Mesendoderm (in vitro differentiated cells): ENCODE measurements around the gene BGLAP. TPM values are rescaled to one million over a fixed set of nuclear protein-coding genes. Genes with fewer than 3 reads are reported as not detected.

Experiments used
- DNase-seq: peaks from one replicate; pipeline ENCODE4 v3.0.0; 2013
- H2AK5ac ChIP-seq: 2 replicates; pipeline ENCODE4 v1.6.1; 2013; ENCODE audit warnings: low read length, inconsistent platforms
- H2BK120ac ChIP-seq: 2 replicates; pipeline ENCODE4 v1.6.1; 2013; ENCODE audit warnings: low read depth, mild to moderate bottlenecking, low read length, moderate library complexity, mixed read lengths
- H2BK15ac ChIP-seq: replicated peaks from 2 replicates; pipeline ENCODE4 v1.6.1; 2013; ENCODE audit warnings: low read depth, mild to moderate bottlenecking, moderate library complexity
- H2BK5ac ChIP-seq: 2 replicates; pipeline ENCODE4 v1.6.1; 2013; ENCODE audit warnings: low read length, inconsistent platforms
- H3K18ac ChIP-seq: 2 replicates; pipeline ENCODE4 v1.6.1; 2013; ENCODE audit warnings: mild to moderate bottlenecking, low read length, mixed read lengths
- H3K23ac ChIP-seq: one replicate; pipeline ENCODE4 v1.6.1; 2013; ENCODE audit warnings: low read length
- H3K27ac ChIP-seq: 2 replicates; pipeline ENCODE4 v1.5.1; 2013; ENCODE audit warnings: low read depth, mild to moderate bottlenecking, inconsistent platforms, low read length, moderate library complexity
- H3K27me3 ChIP-seq: 2 replicates; pipeline ENCODE4 v1.6.1; 2013; ENCODE audit warnings: low read length, control low read depth, mild to moderate bottlenecking, inconsistent platforms; ENCODE audit not compliant: insufficient read depth, poor library complexity
- H3K36me3 ChIP-seq: 2 replicates; pipeline ENCODE4 v1.6.1; 2013; ENCODE audit warnings: low read length, inconsistent platforms; ENCODE audit not compliant: control insufficient read depth, insufficient read depth
- H3K4ac ChIP-seq: one replicate; pipeline ENCODE4 v1.6.1; 2013; ENCODE audit warnings: low read depth, mild to moderate bottlenecking, low read length, moderate library complexity
- H3K4me1 ChIP-seq: 2 replicates; pipeline ENCODE4 v1.6.1; 2013; ENCODE audit warnings: low read depth, low read length, inconsistent platforms; ENCODE audit not compliant: control insufficient read depth
- H3K4me2 ChIP-seq: 2 replicates; pipeline ENCODE4 v1.6.1; 2013; ENCODE audit warnings: low read length
- H3K4me3 ChIP-seq: 2 replicates; pipeline ENCODE4 v1.5.1; 2013; ENCODE audit warnings: mild to moderate bottlenecking, low read length
- H3K56ac ChIP-seq: one replicate; pipeline ENCODE4 v1.6.1; 2013; ENCODE audit warnings: low read length
- H3K79me1 ChIP-seq: 2 replicates; pipeline ENCODE4 v1.6.1; 2013; ENCODE audit warnings: low read length, inconsistent platforms
- H3K79me2 ChIP-seq: 2 replicates; pipeline ENCODE4 v1.6.1; 2013; ENCODE audit warnings: mild to moderate bottlenecking, low read length; ENCODE audit not compliant: control insufficient read depth, insufficient read depth
- H3K9ac ChIP-seq: 2 replicates; pipeline ENCODE4 v1.6.1; 2013; ENCODE audit warnings: low read length, inconsistent platforms
- H4K5ac ChIP-seq: one replicate; pipeline ENCODE4 v1.6.1; 2013; ENCODE audit warnings: low read length
- H4K8ac ChIP-seq: one replicate; pipeline ENCODE4 v1.6.1; 2013; ENCODE audit warnings: low read depth, mild to moderate bottlenecking, control low read depth, low read length, moderate library complexity
- WGBS: extraction: QIAGEN DNeasy Blood & Tissue Kit; methylation state at CpG from one replicate; pipeline ENCODE4 v1.1.7; 2013; ENCODE audit warnings: low lambda C conversion rate, missing lambda C conversion rate; ENCODE audit not compliant: insufficient coverage; ENCODE audit errors: extremely low coverage; 5-methylcytosine and 5-hydroxymethylcytosine counted together
- polyA plus RNA-seq, 2 experiments: library from polyadenylated mRNA; stranded (reverse); fragments of 200-250 nt; gene quantifications; one replicate each; pipeline ENCODE4 v1.2.3, GENCODE V29; 2013

BGLAP gene
- 0.13 TPM for polyA plus RNA-seq (2013, experiment 1 of 2)
- 0.15 TPM for polyA plus RNA-seq (2013, experiment 2 of 2)

- H3K4ac ChIP-seq: no peak within 1 kb of the TSS
- no peak within 1 kb of the TSS for H4K5ac ChIP-seq
- no peak within 1 kb of the TSS for H3K18ac ChIP-seq
- H3K79me2 ChIP-seq: no peaks in the 10 kb centered on the region
- no peaks in the 10 kb centered on the region for H3K79me1 ChIP-seq
- H2BK120ac ChIP-seq: no peak within 1 kb of the TSS
- no peak within 1 kb of the TSS for H3K9ac ChIP-seq
- peak within 1 kb of the TSS; percentile 42 for H3K56ac ChIP-seq
- no peak within 1 kb of the TSS for H3K23ac ChIP-seq
- no peak within 1 kb of the TSS for H4K8ac ChIP-seq
- no peaks in the 10 kb centered on the region for H3K4me1 ChIP-seq
- no peaks in the 10 kb centered on the region for H3K27me3 ChIP-seq
- H3K4me3 ChIP-seq: no peak within 1 kb of the TSS
- H3K27ac ChIP-seq: no peak within 1 kb of the TSS
- no peak within 1 kb of the TSS for H2BK15ac ChIP-seq
- no peak within 1 kb of the TSS for H3K4me2 ChIP-seq
- H3K36me3 ChIP-seq: peaks cover 3% of the 10 kb centered on the region
- DNase-seq: no peak
- H2BK5ac ChIP-seq: no peak within 1 kb of the TSS
- WGBS: no CpG with 5 or more reads among the region's 14 CpGs
- H2AK5ac ChIP-seq: no peak within 1 kb of the TSS
These were observed at the start of gene BGLAP for GRCh38 chr1:156241926-156242325. Gene BGLAP (plus strand): TSS chr1:156242184. CDS start chr1:156242232, 48 bp downstream.

- no peak overlapping the region for H3K27ac ChIP-seq
- no peak overlapping the region for H4K8ac ChIP-seq
- no peak overlapping the region for H3K9ac ChIP-seq
- H2BK120ac ChIP-seq: peak overlapping the region; percentile 4
- DNase-seq: no peak
- H3K79me2 ChIP-seq: peaks cover 33% of the 10 kb centered on the region
- peaks cover 30% of the 10 kb centered on the region for H3K79me1 ChIP-seq
- no CpG with 5 or more reads among the region's 7 CpGs for WGBS
- H3K23ac ChIP-seq: no peak overlapping the region
- H3K27me3 ChIP-seq: no peaks in the 10 kb centered on the region
- peaks cover 3% of the 10 kb centered on the region for H3K4me1 ChIP-seq
- H2AK5ac ChIP-seq: peak overlapping the region; percentile 24
- H4K5ac ChIP-seq: peak overlapping the region; percentile 35
- peak overlapping the region; percentile 99 for H3K4ac ChIP-seq
- H3K4me2 ChIP-seq: no peak overlapping the region
- no peak overlapping the region for H3K4me3 ChIP-seq
- peaks cover 6% of the 10 kb centered on the region for H3K36me3 ChIP-seq
- H3K56ac ChIP-seq: peak overlapping the region; percentile 73
- peak overlapping the region; percentile 88 for H3K18ac ChIP-seq
- no peak overlapping the region for H2BK5ac ChIP-seq
- no peak overlapping the region for H2BK15ac ChIP-seq
These were observed 48.8 kb upstream of the BGLAP start for GRCh38 chr1:156193208-156193487.

- Histone ChIP-seq H3K79me2 (peaks cover 34% of the 10 kb centered on the region), H3K4me2 (peak within 1 kb of the TSS; percentile 99), H3K36me3 (peaks cover 6% of the 10 kb centered on the region), H3K4me1 (peaks cover 3% of the 10 kb centered on the region), H3K18ac (peak within 1 kb of the TSS; percentile 88), H4K8ac (no peak within 1 kb of the TSS), H2BK5ac (peak within 1 kb of the TSS; percentile 31), H3K9ac (peak within 1 kb of the TSS; percentile 97), H3K4me3 (peak within 1 kb of the TSS; percentile 100), H4K5ac (peak within 1 kb of the TSS; percentile 35), H3K27ac (peak within 1 kb of the TSS; percentile 11), H3K79me1 (peaks cover 31% of the 10 kb centered on the region), H3K4ac (peak within 1 kb of the TSS; percentile 99), H3K56ac (peak within 1 kb of the TSS; percentile 97), H2BK15ac (no peak within 1 kb of the TSS), H3K27me3 (no peaks in the 10 kb centered on the region), H2BK120ac (peak within 1 kb of the TSS; percentile 4), H3K23ac (peak within 1 kb of the TSS; percentile 97), H2AK5ac (peak within 1 kb of the TSS; percentile 96)
- peak; percentile 100 for DNase-seq
- no CpG with 5 or more reads among the region's 59 CpGs for WGBS
These were observed 48.3 kb upstream of the BGLAP start, which contains the start of gene SLC25A44 for GRCh38 chr1:156193488-156194299. Gene SLC25A44 (plus strand): TSS chr1:156194104. CDS start chr1:156199848, 5,744 bp downstream.

- Histone ChIP-seq H3K23ac (peak overlapping the region; percentile 97), H3K4me3 (peak overlapping the region; percentile 100), H3K79me1 (peaks cover 36% of the 10 kb centered on the region), H2BK120ac (no peak overlapping the region), H2BK15ac (no peak overlapping the region), H3K4ac (no peak overlapping the region), H2AK5ac (peak overlapping the region; percentile 96), H3K79me2 (peaks cover 37% of the 10 kb centered on the region), H3K4me1 (peaks cover 3% of the 10 kb centered on the region), H4K5ac (no peak overlapping the region), H2BK5ac (peak overlapping the region; percentile 30), H3K27ac (no peak overlapping the region), H4K8ac (no peak overlapping the region), H3K18ac (no peak overlapping the region), H3K27me3 (no peaks in the 10 kb centered on the region), H3K9ac (peak overlapping the region; percentile 97), H3K36me3 (peaks cover 6% of the 10 kb centered on the region), H3K4me2 (peak overlapping the region; percentile 99), H3K56ac (peak overlapping the region; percentile 97)
- no peak for DNase-seq
- WGBS: no CpG with 5 or more reads among the region's 14 CpGs
These were observed 47.7 kb upstream of the BGLAP start for GRCh38 chr1:156194300-156194652.

- DNase-seq: no peak
- Histone ChIP-seq H3K4ac (no peak overlapping the region), H2BK5ac (no peak overlapping the region), H2AK5ac (no peak overlapping the region), H4K8ac (no peak overlapping the region), H3K4me1 (peaks cover 3% of the 10 kb centered on the region), H3K36me3 (peaks cover 10% of the 10 kb centered on the region), H2BK15ac (no peak overlapping the region), H3K4me3 (no peak overlapping the region), H3K56ac (no peak overlapping the region), H2BK120ac (no peak overlapping the region), H3K27ac (no peak overlapping the region), H3K18ac (no peak overlapping the region), H4K5ac (no peak overlapping the region), H3K23ac (no peak overlapping the region), H3K79me1 (peaks cover 43% of the 10 kb centered on the region), H3K4me2 (no peak overlapping the region), H3K9ac (no peak overlapping the region), H3K27me3 (no peaks in the 10 kb centered on the region), H3K79me2 (peaks cover 37% of the 10 kb centered on the region)
- no CpG with 5 or more reads among the region's 4 CpGs for WGBS
These were observed 46.1 kb upstream of the BGLAP start for GRCh38 chr1:156195853-156196252.
